Cardiac muscle cell (in vitro differentiated cells and primary cell): Measurements from ENCODE around the gene NTRK3. TPM values are rescaled to one million over a fixed set of nuclear protein-coding genes. Genes with fewer than 3 reads are reported as not detected.

Experiments
- DNase-seq, 2 donors: peaks; one replicate each; pipeline versions ENCODE4 v3.0.0 to v3.0.0-alpha.2; 2010 to 2017; ENCODE audit warnings: low read depth in 1 of 2, low spot score in 1 of 2
- H3K27ac ChIP-seq: fragments of 200-600 bp; sonication (generic); 2 replicates; pipeline ENCODE4 v1.5.1; 2016
- H3K27me3 ChIP-seq: fragments of 200-600 bp; sonication (generic); 2 replicates; pipeline ENCODE4 v1.6.0; 2016; ENCODE audit warnings: control low read depth
- H3K36me3 ChIP-seq: fragments of 200-600 bp; sonication (generic); 2 replicates; pipeline ENCODE4 v1.5.1; 2016; ENCODE audit warnings: control low read depth
- H3K4me1 ChIP-seq: fragments of 200-600 bp; sonication (generic); 2 replicates; pipeline ENCODE4 v1.8.1; 2017; ENCODE audit warnings: low read depth, mild to moderate bottlenecking, mixed run types
- H3K4me3 ChIP-seq: fragments of 200-600 bp; sonication (generic); 2 replicates; pipeline ENCODE4 v1.5.1; 2016; ENCODE audit warnings: mild to moderate bottlenecking
- H3K9me3 ChIP-seq: fragments of 200-600 bp; sonication (generic); 2 replicates; pipeline ENCODE4 v1.5.1; 2017; ENCODE audit warnings: low read depth, mild to moderate bottlenecking, control low read depth
- polyA plus RNA-seq: library from polyadenylated mRNA; unstranded; fragments of >200 nt; fragmentation: Nextera tagmentation; extraction: Ambion mirVana; gene quantifications from 2 replicates; pipeline ENCODE4 v1.2.1, GENCODE V29; 2016
- total RNA-seq: library from RNA; depleted of rRNA; stranded (reverse); fragments of >200 nt; gene quantifications from 2 replicates; pipeline ENCODE4 v1.2.3, GENCODE V29; 2016
- TF ChIP-seq, protein P1 (sequence below): IDR thresholded peaks from 2 replicates; pipeline ENCODE4 v1.5.1; 2012; ENCODE audit warnings: low read depth, mild to moderate bottlenecking, low read length

NTRK3 gene
- total and polyA plus RNA-seq, 2 experiments from 2014 or later = 3.3 to 6.2 TPM

DNA sequence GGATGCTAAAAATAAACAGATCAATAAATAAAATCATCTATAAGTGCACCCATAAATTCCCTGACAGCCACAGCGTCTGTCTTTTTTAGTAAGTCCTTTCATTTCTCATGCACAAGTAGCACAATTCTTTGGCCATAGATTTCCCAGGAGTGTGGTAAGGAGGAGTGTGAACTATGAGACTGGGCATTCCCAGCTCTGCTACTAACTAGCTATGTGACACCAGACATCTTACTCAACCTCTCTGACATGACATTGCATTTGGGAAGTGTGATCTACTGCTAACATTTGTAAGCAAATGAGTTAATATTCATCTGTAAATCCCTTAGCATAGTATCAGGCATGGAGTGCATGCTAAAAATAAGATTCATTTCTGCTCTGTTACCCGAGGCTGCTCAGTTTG is 301.7 kb downstream of the NTRK3 start:
- DNase-seq = no peak
- H3K9me3 ChIP-seq = no peaks in the 10 kb centered on the region
- TF ChIP-seq, protein P1, sequence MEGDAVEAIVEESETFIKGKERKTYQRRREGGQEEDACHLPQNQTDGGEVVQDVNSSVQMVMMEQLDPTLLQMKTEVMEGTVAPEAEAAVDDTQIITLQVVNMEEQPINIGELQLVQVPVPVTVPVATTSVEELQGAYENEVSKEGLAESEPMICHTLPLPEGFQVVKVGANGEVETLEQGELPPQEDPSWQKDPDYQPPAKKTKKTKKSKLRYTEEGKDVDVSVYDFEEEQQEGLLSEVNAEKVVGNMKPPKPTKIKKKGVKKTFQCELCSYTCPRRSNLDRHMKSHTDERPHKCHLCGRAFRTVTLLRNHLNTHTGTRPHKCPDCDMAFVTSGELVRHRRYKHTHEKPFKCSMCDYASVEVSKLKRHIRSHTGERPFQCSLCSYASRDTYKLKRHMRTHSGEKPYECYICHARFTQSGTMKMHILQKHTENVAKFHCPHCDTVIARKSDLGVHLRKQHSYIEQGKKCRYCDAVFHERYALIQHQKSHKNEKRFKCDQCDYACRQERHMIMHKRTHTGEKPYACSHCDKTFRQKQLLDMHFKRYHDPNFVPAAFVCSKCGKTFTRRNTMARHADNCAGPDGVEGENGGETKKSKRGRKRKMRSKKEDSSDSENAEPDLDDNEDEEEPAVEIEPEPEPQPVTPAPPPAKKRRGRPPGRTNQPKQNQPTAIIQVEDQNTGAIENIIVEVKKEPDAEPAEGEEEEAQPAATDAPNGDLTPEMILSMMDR = no peak
- no peaks in the 10 kb centered on the region for H3K4me1 ChIP-seq
- no peak overlapping the region for H3K27ac ChIP-seq
- H3K36me3 ChIP-seq = no peaks in the 10 kb centered on the region
- H3K27me3 ChIP-seq = no peaks in the 10 kb centered on the region
- no peak overlapping the region for H3K4me3 ChIP-seq

GRCh38 chr15:87952736-87953287 is 303.7 kb downstream of the NTRK3 start:
- no peaks in the 10 kb centered on the region for H3K9me3 ChIP-seq
- H3K36me3 ChIP-seq = no peaks in the 10 kb centered on the region
- H3K27ac ChIP-seq = no peak overlapping the region
- TF ChIP-seq, protein P1 = no peak
- no peak for DNase-seq
- H3K4me3 ChIP-seq = no peak overlapping the region
- H3K4me1 ChIP-seq = peaks cover 3% of the 10 kb centered on the region
- no peaks in the 10 kb centered on the region for H3K27me3 ChIP-seq

- Histone ChIP-seq H3K27me3 (no peaks in the 10 kb centered on the region), H3K27ac (no peak overlapping the region), H3K9me3 (no peaks in the 10 kb centered on the region), H3K4me3 (no peak overlapping the region), H3K4me1 (peaks cover 3% of the 10 kb centered on the region), H3K36me3 (no peaks in the 10 kb centered on the region)
- TF ChIP-seq, protein P1 = no peak
- peak in 1 of 2 donors; percentile 40 for DNase-seq
Observed at GRCh38 chr15:87949575-87950223, 306.8 kb downstream of the NTRK3 start.

DNA sequence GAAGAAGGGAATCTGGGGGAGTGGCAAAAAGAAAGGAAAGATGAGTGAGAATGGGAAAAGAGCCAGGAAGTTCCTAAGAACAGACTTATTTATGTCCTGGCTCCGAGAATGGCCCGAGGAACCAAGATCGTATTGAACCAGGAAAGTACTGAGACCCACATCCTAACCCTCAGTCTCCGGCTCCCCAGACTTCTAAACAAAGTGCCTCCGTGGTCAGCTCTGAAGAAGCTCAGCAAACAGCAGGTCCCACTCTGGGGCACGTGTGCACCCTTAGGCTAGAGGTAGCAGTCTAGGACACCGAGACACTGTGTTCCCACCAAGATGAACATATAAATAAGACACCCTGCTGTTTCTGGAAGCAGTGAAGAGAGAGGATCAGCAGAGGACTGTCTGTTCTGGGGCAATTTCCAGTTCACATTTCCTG is 307.4 kb downstream of the NTRK3 start:
- H3K27me3 ChIP-seq = no peaks in the 10 kb centered on the region
- TF ChIP-seq, protein P1 = no peak
- H3K9me3 ChIP-seq = no peaks in the 10 kb centered on the region
- no peaks in the 10 kb centered on the region for H3K36me3 ChIP-seq
- H3K27ac ChIP-seq = no peak overlapping the region
- H3K4me3 ChIP-seq = no peak overlapping the region
- peak in 1 of 2 donors; percentile 6 for DNase-seq
- peaks cover 3% of the 10 kb centered on the region for H3K4me1 ChIP-seq

DNA sequence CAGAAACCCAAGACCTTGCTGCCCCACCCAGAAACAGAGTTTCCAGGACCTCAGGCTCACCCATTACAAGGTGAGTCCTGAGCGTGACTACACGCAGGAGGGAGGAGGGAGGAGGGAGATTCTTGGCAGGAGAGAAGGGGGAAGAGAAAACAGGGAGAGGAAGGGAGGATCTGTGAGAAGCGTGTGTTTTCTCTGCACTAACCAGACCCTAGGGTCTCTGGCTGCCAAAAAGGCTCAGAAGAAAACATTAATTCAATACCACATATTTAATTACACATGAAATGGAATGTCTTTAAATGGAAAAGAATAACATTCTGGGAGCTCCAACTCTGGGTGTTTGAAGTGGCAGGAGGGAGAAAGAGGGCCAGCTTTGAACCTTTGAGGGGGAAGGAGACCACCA is 309.0 kb downstream of the NTRK3 start:
- TF ChIP-seq, protein P1 = no peak

More for the DNA sequence above, 309.0 kb downstream of the NTRK3 start:
- H3K36me3 ChIP-seq = no peaks in the 10 kb centered on the region
- H3K27ac ChIP-seq = no peak overlapping the region
- H3K27me3 ChIP-seq = no peaks in the 10 kb centered on the region
- H3K4me1 ChIP-seq = peaks cover 3% of the 10 kb centered on the region
- no peak for DNase-seq
- H3K9me3 ChIP-seq = no peaks in the 10 kb centered on the region
- no peak overlapping the region for H3K4me3 ChIP-seq
